ENCODE data around the gene SFN.
"Not testable (repeated sequence)": the region's sequence is repeated elsewhere in the genome, so short reads cannot be mapped to it uniquely, and the experiment has no call there.

The SFN gene

DNA sequence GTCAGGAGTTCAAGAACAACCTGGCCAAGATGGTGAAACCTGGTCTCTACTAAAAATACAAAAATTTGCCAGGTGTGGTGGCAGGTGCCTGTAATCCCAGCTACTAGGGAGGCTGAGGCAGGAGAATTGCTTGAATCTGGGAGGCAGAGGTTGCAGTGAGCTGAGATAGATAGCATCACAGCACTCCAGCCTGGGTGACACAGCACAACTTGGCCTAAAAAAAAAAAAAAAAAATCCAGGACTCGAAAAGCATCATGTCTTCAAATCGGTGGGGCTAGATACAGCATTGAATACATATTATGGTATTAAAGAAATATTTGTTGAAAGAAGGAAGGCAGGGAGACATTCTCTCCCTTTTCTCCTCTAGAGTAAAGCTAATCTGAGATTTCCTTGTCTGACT, 10.1 kb downstream of the SFN start:
- DNase-seq, result not testable (repeated sequence)

GRCh38 chr1:26874896-26875295, 11.9 kb downstream of the SFN start:
- no peak for DNase-seq

GRCh38 chr1:26877326-26877725, 14.4 kb downstream of the SFN start:
- DNase-seq, result no peak

- no peak for DNase-seq
Observed at GRCh38 chr1:26879793-26880192, 16.8 kb downstream of the SFN start.

DNA sequence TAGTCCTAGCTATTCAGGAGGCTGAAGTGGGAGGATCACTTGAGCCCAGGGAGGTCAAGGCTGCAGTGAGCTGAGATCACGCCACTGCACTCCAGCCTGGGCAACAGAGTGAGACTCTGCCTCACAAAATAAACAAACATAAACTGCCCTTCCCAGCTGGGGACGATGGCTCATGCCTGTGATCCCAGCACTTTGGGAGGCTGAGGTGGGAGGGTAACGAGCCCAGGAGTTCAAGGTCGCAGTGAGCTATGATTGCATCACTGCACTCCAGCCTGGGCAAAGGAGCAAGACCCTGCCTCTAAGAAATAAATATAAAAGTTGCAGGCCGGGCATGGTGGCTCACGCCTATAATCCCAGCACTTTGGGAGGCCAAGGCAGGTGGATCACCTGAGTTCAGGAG, 18.7 kb downstream of the SFN start:
- DNase-seq, result not testable (repeated sequence)

DNA sequence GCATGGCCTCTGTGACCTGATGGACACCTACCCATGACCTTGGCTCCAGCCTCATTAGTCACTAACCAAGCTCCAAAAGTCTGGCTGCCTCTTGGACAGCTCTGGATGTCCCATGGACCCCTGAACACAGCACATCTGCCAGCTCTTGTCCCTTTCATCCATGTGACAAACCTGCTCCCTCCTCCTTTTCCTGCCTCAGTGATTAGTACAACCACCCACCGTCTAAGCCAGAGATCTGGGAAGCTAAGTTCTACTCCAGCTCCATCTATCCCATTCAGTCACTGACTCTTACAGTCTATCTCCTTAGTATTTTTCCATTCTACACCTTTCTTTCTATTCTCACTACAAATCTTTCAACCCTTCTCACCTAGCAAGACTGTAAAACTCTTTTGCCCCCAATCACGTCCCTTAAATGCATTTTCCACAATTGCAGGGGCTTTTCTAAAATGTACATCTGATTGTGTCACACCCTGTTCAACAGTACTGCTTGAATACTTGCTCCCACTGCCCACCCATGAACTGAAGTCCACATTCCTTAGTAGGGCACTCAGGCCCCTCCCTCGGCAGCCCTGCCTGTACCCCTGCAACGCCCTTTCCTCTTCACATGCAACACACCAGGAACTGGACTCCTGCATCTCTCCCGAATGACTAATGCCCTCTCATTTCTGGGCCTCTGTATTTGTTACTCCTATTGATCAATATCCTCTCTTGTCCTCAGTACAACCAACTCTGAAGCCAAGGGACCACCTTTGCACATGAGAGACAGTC, 19.9 kb downstream of the SFN start:
- no peak for DNase-seq

- DNase-seq, result no peak
Observed at GRCh38 chr1:26887125-26887524, 24.2 kb downstream of the SFN start.

DNA sequence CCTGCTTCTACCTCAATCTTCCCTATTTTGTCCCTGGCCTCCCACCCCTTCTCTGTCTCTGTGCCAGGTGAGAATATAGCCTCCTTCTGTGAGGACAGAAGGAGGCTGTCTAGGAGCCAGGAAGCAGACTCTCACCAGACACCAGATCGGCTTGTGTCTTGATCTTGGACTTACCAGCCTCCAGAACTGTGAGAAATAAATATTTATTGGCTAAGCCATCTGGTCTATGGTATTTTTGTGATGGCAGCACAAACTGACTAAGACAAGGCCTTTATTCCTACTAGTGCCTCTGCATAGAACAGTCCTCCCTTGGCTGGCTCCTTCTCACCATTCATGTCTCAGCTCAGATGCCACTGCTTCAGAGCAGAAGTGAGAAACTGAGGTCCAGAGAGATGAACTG, 25.3 kb downstream of the SFN start:
- no peak for DNase-seq

- no peak for DNase-seq
Observed at GRCh38 chr1:26889551-26890466, 26.9 kb downstream of the SFN start, which contains the start of gene GPN2. GPN2 (minus strand) TSS chr1:26890283; CDS start chr1:26890096, 187 bp downstream.

DNA sequence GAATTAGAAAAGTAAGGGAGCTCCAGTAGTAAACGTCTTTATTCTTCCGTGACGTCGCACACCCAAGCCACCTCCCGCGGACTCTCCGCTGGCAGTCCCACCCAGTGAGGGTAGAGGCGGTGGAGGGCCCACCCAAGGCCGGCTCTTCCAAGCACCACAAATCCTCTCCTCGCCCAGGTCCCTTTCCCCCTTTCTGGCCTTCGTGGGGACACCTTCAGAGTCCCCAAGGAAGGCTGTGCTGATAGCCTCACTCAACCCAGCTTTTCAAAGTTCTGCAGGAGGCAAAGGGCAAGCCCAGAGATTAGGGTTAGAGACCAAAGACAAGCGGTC, 27.5 kb downstream of the SFN start:
- no peak for DNase-seq

GRCh38 chr1:26894263-26894662, 31.3 kb downstream of the SFN start:
- no peak for DNase-seq

DNA sequence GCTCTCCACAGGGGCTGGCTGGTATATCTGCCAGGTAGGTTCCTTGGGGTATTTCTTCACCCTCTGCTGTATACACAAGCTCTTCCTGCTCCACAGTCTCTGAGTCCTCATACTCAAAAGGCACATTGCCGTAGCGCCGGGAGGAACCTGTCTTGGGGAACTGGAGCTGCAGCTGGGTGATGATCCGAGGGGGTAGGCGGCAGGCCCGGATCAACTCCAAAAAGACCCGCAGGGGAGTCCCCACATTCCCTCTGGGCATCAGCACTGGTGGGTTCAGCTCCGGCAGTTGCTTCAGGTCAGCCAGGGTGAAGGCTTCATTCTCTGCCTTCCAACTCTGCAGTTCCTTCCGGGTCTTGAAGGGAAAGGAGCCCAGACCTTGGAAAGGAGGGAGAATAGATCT, 34.4 kb downstream of the SFN start:
- no peak for DNase-seq

- peak; percentile 58 for DNase-seq
Observed at GRCh38 chr1:26900001-26900814, 37.3 kb downstream of the SFN start, which contains the start of gene GPATCH3. GPATCH3 (minus strand) TSS chr1:26900467; CDS start chr1:26900442, 25 bp downstream.

- DNase-seq, result no peak
Observed at GRCh38 chr1:26900815-26901511, 38.0 kb downstream of the SFN start.

- no peak for DNase-seq
Observed at GRCh38 chr1:26907071-26907917, 44.3 kb downstream of the SFN start.

GRCh38 chr1:26909951-26910342, 47.0 kb downstream of the SFN start:
- no peak for DNase-seq

- DNase-seq, result no peak
Observed at GRCh38 chr1:26910343-26911160, 47.6 kb downstream of the SFN start.

DNA sequence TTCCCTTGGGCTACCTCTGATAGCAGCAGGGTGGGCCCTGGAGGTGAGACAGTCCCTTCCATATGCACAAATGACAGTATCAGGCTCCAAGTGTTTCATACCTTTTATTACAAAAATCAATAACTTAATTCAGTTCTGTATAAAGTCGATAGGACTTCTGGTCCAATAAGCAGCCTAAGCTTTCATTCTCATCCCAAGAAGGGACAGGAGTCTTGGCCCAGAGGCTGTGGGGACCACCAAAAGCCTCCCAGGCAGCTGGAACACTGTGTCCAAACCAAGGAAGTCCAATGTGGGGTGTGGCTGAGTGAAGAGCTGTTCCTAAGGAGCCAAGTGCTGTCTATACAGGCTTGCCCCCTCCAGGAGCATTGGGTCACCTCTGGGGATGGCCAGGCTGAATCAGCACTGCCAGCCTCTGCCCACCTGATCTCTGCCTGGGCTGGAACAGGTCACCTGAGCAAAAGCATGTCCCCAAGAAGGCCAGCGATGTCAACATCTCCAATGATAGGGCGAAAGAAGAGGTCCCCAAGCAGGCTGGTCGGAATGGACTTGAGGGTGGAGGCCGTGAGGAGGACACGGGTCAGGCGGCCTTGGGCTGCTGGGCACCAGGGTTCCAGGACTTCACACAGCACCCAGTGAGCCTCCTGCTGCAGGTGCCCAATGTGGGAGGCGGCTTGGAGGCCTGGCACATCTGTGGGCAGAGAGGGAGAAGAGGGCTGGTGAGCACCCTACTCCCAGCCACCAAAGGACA, 48.6 kb downstream of the SFN start:
- no peak for DNase-seq

DNA sequence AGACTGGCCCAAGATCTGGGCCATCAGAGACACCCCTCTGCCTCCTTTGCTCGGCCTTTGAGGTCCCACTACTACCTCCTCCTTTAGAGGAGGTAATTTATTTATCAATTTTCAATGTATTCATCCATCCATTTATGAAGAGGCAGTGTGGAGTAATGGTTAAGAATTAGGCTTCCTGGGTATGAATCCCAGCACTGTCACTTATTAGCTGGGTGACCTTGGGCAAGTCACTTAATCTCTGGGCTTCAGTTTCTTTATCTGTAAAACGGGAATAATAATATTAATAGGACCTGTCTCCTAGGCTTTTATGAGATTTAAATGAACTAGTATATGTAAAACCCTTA, 49.2 kb downstream of the SFN start:
- DNase-seq, result no peak

DNA sequence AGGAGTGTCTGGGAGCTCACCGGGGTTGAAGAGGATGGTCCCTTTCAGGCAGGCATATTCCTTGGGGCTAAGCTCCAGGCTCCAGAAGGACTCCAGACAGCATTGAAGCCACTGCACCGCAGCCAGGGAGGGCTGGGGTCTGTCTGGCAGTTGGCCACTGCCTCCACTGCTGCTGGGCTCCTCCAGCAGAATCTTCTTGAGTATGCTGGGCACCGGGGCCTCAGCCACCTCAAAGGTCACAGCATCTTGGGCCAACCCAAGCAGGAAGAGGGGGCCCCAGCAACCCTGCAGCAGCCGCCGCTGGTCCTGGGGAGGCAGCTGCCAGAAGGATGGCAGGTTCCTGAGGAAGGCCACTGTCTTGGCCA, 50.4 kb downstream of the SFN start:
- DNase-seq, result no peak

All from NCI-H1417 treated with DMSO at 0.1 percent for 48 hours (cell line).